ENCODE data around the gene USP17L22. TPM values are rescaled to one million over a fixed set of nuclear protein-coding genes. Genes with fewer than 3 reads are reported as not detected.
"Not testable (repeated sequence)": the region's sequence is repeated elsewhere in the genome, so short reads cannot be mapped to it uniquely, and the experiment has no call there.

Gene USP17L22
- total and polyA plus RNA-seq, 4 donors: not detected

DNA sequence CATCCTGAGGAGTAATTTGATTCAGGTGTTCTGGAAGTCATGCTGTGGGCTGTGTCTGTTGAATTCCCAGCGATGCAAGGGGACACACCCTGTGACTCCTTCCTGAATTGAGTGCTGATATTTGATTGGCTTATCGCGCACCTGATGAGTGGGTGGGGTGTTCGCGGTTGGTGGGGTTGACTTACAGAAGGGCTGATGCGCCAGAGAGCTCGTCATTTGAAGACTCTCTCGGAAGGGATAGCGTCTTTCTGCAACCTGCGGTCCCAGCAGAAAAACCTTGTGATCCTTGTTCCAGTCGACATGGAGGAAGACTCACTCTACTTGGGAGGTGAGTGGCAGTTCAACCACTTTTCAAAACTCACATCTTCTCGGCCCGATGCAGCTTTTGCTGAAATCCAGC, 14.3 kb upstream of the USP17L22 start, which contains the start of gene USP17L19:
TSS of gene USP17L19 (plus strand) at position 301 of the 400 bp plus-strand sequence. CDS start at position 301, 0 bp downstream.
- H3K36me3 ChIP-seq (ENCODE audit: control insufficient read depth in 4 of 4, insufficient read depth in 3 of 4, low read depth in 1 of 4, low read length in 3 of 4); DNase-seq (ENCODE audit: low spot score); H3K27me3 ChIP-seq (ENCODE audit: control insufficient read depth in 4 of 4, insufficient read depth in 4 of 4, low read length in 3 of 4); H3K9me3 ChIP-seq (ENCODE audit: control insufficient read depth in 4 of 4, low read length in 3 of 4); H3K9ac ChIP-seq (ENCODE audit: low read depth in 1 of 2, low read length in 2 of 2); H3K4me1 ChIP-seq (ENCODE audit: control insufficient read depth in 4 of 4, insufficient read depth in 4 of 4, low read length in 3 of 4); H3K27ac ChIP-seq (ENCODE audit: low read depth in 1 of 2, low read length in 2 of 2); H3K4me3 ChIP-seq (ENCODE audit: low read depth in 1 of 3, low read length in 3 of 3): not testable (repeated sequence)
- no CpG with 5 or more reads among the region's 13 CpGs for WGBS

DNA sequence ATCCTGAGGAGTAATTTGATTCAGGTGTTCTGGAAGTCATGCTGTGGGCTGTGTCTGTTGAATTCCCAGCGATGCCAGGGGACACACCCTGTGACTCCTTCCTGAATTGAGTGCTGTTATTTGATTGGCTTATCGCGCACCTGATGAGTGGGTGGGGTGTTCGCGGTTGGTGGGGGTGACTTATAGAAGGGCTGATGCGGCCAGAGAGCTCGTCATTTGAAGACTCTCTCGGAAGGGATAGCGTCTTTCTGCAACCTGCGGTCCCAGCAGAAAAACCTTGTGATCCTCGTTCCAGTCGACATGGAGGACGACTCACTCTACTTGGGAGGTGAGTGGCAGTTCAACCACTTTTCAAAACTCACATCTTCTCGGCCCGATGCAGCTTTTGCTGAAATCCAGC, 9.6 kb upstream of the USP17L22 start, which contains the start of gene USP17L20:
TSS of gene USP17L20 (plus strand) at position 301 of the 400 bp plus-strand sequence. CDS start at position 301, 0 bp downstream.
- not testable (repeated sequence) for DNase-seq (ENCODE audit: low spot score); H3K4me1 ChIP-seq (ENCODE audit: control insufficient read depth in 4 of 4, insufficient read depth in 4 of 4, low read length in 3 of 4); H3K27ac ChIP-seq (ENCODE audit: low read depth in 1 of 2, low read length in 2 of 2); H3K4me3 ChIP-seq (ENCODE audit: low read depth in 1 of 3, low read length in 3 of 3); H3K9me3 ChIP-seq (ENCODE audit: control insufficient read depth in 4 of 4, low read length in 3 of 4); H3K36me3 ChIP-seq (ENCODE audit: control insufficient read depth in 4 of 4, insufficient read depth in 3 of 4, low read depth in 1 of 4, low read length in 3 of 4); H3K27me3 ChIP-seq (ENCODE audit: control insufficient read depth in 4 of 4, insufficient read depth in 4 of 4, low read length in 3 of 4); H3K9ac ChIP-seq (ENCODE audit: low read depth in 1 of 2, low read length in 2 of 2)
- no CpG with 5 or more reads among the region's 15 CpGs for WGBS

DNA sequence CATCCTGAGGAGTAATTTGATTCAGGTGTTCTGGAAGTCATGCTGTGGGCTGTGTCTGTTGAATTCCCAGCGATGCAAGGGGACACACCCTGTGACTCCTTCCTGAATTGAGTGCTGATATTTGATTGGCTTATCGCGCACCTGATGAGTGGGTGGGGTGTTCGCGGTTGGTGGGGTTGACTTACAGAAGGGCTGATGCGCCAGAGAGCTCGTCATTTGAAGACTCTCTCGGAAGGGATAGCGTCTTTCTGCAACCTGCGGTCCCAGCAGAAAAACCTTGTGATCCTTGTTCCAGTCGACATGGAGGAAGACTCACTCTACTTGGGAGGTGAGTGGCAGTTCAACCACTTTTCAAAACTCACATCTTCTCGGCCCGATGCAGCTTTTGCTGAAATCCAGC, 4.8 kb upstream of the USP17L22 start, which contains the start of gene USP17L21:
TSS of gene USP17L21 (plus strand) at position 301 of the 400 bp plus-strand sequence. CDS start at position 301, 0 bp downstream.
- DNase-seq (ENCODE audit: low spot score); H3K27me3 ChIP-seq (ENCODE audit: control insufficient read depth in 4 of 4, insufficient read depth in 4 of 4, low read length in 3 of 4); H3K27ac ChIP-seq (ENCODE audit: low read depth in 1 of 2, low read length in 2 of 2); H3K9me3 ChIP-seq (ENCODE audit: control insufficient read depth in 4 of 4, low read length in 3 of 4); H3K4me1 ChIP-seq (ENCODE audit: control insufficient read depth in 4 of 4, insufficient read depth in 4 of 4, low read length in 3 of 4); H3K36me3 ChIP-seq (ENCODE audit: control insufficient read depth in 4 of 4, insufficient read depth in 3 of 4, low read depth in 1 of 4, low read length in 3 of 4); H3K9ac ChIP-seq (ENCODE audit: low read depth in 1 of 2, low read length in 2 of 2); H3K4me3 ChIP-seq (ENCODE audit: low read depth in 1 of 3, low read length in 3 of 3): not testable (repeated sequence)
- WGBS: no CpG with 5 or more reads among the region's 13 CpGs

DNA sequence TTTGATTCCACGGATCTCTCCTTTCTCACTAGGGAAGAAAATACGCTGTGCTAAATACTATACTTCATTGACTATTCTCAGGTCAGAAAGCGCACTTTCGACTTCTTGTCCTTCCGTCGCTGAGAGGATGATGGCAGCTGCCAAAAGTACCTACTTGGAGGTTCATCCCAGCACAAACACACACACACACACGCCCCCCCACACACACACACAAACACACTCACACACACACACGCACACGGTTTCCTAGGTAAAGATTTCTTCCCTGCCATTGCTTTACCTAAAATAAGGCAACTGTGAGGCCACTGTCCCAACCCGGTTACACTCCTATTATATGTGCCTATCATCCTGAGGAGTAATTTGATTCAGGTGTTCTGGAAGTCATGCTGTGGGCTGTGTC, 4.3 kb downstream of the USP17L22 start:
- WGBS: 79% methylated on average over 5 of the region's 10 CpGs
- H3K27me3 ChIP-seq (ENCODE audit: control insufficient read depth in 4 of 4, insufficient read depth in 4 of 4, low read length in 3 of 4); H3K27ac ChIP-seq (ENCODE audit: low read depth in 1 of 2, low read length in 2 of 2); H3K9me3 ChIP-seq (ENCODE audit: control insufficient read depth in 4 of 4, low read length in 3 of 4); H3K9ac ChIP-seq (ENCODE audit: low read depth in 1 of 2, low read length in 2 of 2); H3K36me3 ChIP-seq (ENCODE audit: control insufficient read depth in 4 of 4, insufficient read depth in 3 of 4, low read depth in 1 of 4, low read length in 3 of 4); DNase-seq (ENCODE audit: low spot score); H3K4me1 ChIP-seq (ENCODE audit: control insufficient read depth in 4 of 4, insufficient read depth in 4 of 4, low read length in 3 of 4); H3K4me3 ChIP-seq (ENCODE audit: low read depth in 1 of 3, low read length in 3 of 3): not testable (repeated sequence)

Other genes starting within 250 kb of the USP17L22 start
- gene FAM90A26, start 97.2 kb upstream of the USP17L22 start, total RNA-seq: not detected
- not detected for gene FAM90A26, start 97.2 kb upstream of the USP17L22 start, polyA plus RNA-seq
- not detected for gene USP17L10, start 57.0 kb upstream of the USP17L22 start, total RNA-seq
- gene USP17L10, start 57.0 kb upstream of the USP17L22 start, polyA plus RNA-seq: not detected
- not detected for gene USP17L11, start 52.2 kb upstream of the USP17L22 start, total RNA-seq
- not detected for gene USP17L11, start 52.2 kb upstream of the USP17L22 start, polyA plus RNA-seq
- gene USP17L12, start 47.5 kb upstream of the USP17L22 start, total RNA-seq: not detected
- not detected for gene USP17L12, start 47.5 kb upstream of the USP17L22 start, polyA plus RNA-seq
- not detected for gene USP17L13, start 42.7 kb upstream of the USP17L22 start, total RNA-seq
- not detected for gene USP17L13, start 42.7 kb upstream of the USP17L22 start, polyA plus RNA-seq
- gene USP17L15, start 33.2 kb upstream of the USP17L22 start, total RNA-seq: not detected
- not detected for gene USP17L15, start 33.2 kb upstream of the USP17L22 start, polyA plus RNA-seq
- not detected for gene USP17L17, start 23.7 kb upstream of the USP17L22 start, total RNA-seq
- not detected for gene USP17L17, start 23.7 kb upstream of the USP17L22 start, polyA plus RNA-seq
- not detected for gene USP17L18, start 19.0 kb upstream of the USP17L22 start, total RNA-seq
- gene USP17L18, start 19.0 kb upstream of the USP17L22 start, polyA plus RNA-seq: not detected
- not detected for gene USP17L19, start 14.2 kb upstream of the USP17L22 start, total RNA-seq
- not detected for gene USP17L19, start 14.2 kb upstream of the USP17L22 start, polyA plus RNA-seq
- gene USP17L20, start 9.5 kb upstream of the USP17L22 start, total RNA-seq: not detected
- gene USP17L20, start 9.5 kb upstream of the USP17L22 start, polyA plus RNA-seq: not detected
- not detected for gene USP17L21, start 4.7 kb upstream of the USP17L22 start, total RNA-seq
- not detected for gene USP17L21, start 4.7 kb upstream of the USP17L22 start, polyA plus RNA-seq
- not detected for gene USP17L24, start 57.5 kb downstream of the USP17L22 start, total RNA-seq
- gene USP17L24, start 57.5 kb downstream of the USP17L22 start, polyA plus RNA-seq: not detected
- gene USP17L25, start 62.3 kb downstream of the USP17L22 start, total RNA-seq: not detected
- gene USP17L25, start 62.3 kb downstream of the USP17L22 start, polyA plus RNA-seq: not detected
- gene USP17L26, start 67.0 kb downstream of the USP17L22 start, total RNA-seq: not detected
- not detected for gene USP17L26, start 67.0 kb downstream of the USP17L22 start, polyA plus RNA-seq
- not detected for gene USP17L5, start 71.8 kb downstream of the USP17L22 start, total RNA-seq
- not detected for gene USP17L5, start 71.8 kb downstream of the USP17L22 start, polyA plus RNA-seq
- gene USP17L27, start 76.5 kb downstream of the USP17L22 start, total RNA-seq: not detected
- gene USP17L27, start 76.5 kb downstream of the USP17L22 start, polyA plus RNA-seq: not detected
- gene USP17L28, start 81.3 kb downstream of the USP17L22 start, total RNA-seq: not detected
- gene USP17L28, start 81.3 kb downstream of the USP17L22 start, polyA plus RNA-seq: not detected
- gene USP17L29, start 86.0 kb downstream of the USP17L22 start, total RNA-seq: not detected
- not detected for gene USP17L29, start 86.0 kb downstream of the USP17L22 start, polyA plus RNA-seq
- not detected for gene USP17L30, start 95.5 kb downstream of the USP17L22 start, total RNA-seq
- not detected for gene USP17L30, start 95.5 kb downstream of the USP17L22 start, polyA plus RNA-seq
- not detected for gene DEFB131A, start 176.8 kb downstream of the USP17L22 start, total RNA-seq
- not detected for gene DEFB131A, start 176.8 kb downstream of the USP17L22 start, polyA plus RNA-seq

Measured in liver (tissue), 9 donors.